ENCODE results near the gene FLYWCH1. TPM values are rescaled to one million over a fixed set of nuclear protein-coding genes. Genes with fewer than 3 reads are reported as not detected.

The FLYWCH1 gene
- total RNA-seq, 1 experiment from 2014 or later = 25.8 TPM

GRCh38 chr16:2982402-2982801, 70.7 kb downstream of the FLYWCH1 start:
- no peak for DNase-seq (ENCODE audit: low spot score)

- DNase-seq (ENCODE audit: low spot score) = peak; percentile 77
Measured at GRCh38 chr16:2983706-2984136, 72.0 kb downstream of the FLYWCH1 start.

- no peak for DNase-seq (ENCODE audit: low spot score)
Measured at GRCh38 chr16:2985462-2985861, 73.7 kb downstream of the FLYWCH1 start.

GRCh38 chr16:2985893-2986355, 74.2 kb downstream of the FLYWCH1 start:
- no peak for DNase-seq (ENCODE audit: low spot score)

GRCh38 chr16:2986623-2987188, 75.0 kb downstream of the FLYWCH1 start:
- no peak for DNase-seq (ENCODE audit: low spot score)

GRCh38 chr16:2987286-2987685, 75.6 kb downstream of the FLYWCH1 start:
- no peak for DNase-seq (ENCODE audit: low spot score)

GRCh38 chr16:2987833-2988232, 76.1 kb downstream of the FLYWCH1 start:
- no peak for DNase-seq (ENCODE audit: low spot score)

- no peak for DNase-seq (ENCODE audit: low spot score)
Measured at GRCh38 chr16:2988590-2989099, 76.9 kb downstream of the FLYWCH1 start.

- DNase-seq (ENCODE audit: low spot score) = peak; percentile 72
Measured at GRCh38 chr16:2990891-2991290, 79.2 kb downstream of the FLYWCH1 start.

GRCh38 chr16:2991566-2992261, 80.0 kb downstream of the FLYWCH1 start:
- peak; percentile 64 for DNase-seq (ENCODE audit: low spot score)

GRCh38 chr16:2992383-2993081, 80.8 kb downstream of the FLYWCH1 start:
- peak; percentile 63 for DNase-seq (ENCODE audit: low spot score)

- DNase-seq (ENCODE audit: low spot score) = no peak
Measured at GRCh38 chr16:2996298-2996697, 84.6 kb downstream of the FLYWCH1 start.

- DNase-seq (ENCODE audit: low spot score) = no peak
Measured at GRCh38 chr16:2999929-3000328, 88.2 kb downstream of the FLYWCH1 start.

GRCh38 chr16:3000540-3000939, 88.8 kb downstream of the FLYWCH1 start:
- no peak for DNase-seq (ENCODE audit: low spot score)

Small RNA genes within 50 kb of the gene (small RNA-seq; reads per million reads assigned to genes)
- not detected for gene LINC00514

Other genes with a start within 250 kb of the FLYWCH1 start
- 73.1 and 104 TPM in 2 replicates for gene KCTD5, start 229.4 kb upstream of the FLYWCH1 start, total RNA-seq (2014; rRNA removed; shearing (Covaris generic))
- gene PRSS27, start 191.7 kb upstream of the FLYWCH1 start, total RNA-seq (2014; rRNA removed; shearing (Covaris generic)) = 0.23 and 2.6 TPM in 2 replicates
- gene SRRM2, start 159.3 kb upstream of the FLYWCH1 start, total RNA-seq (2014; rRNA removed; shearing (Covaris generic)) = 132 and 138 TPM in 2 replicates
- 387 and 398 TPM in 2 replicates for gene ELOB, start 134.7 kb upstream of the FLYWCH1 start, total RNA-seq (2014; rRNA removed; shearing (Covaris generic))
- 0.13 TPM in 1 of 2 replicates, not detected in the other for gene PRSS33, start 124.4 kb upstream of the FLYWCH1 start, total RNA-seq (2014; rRNA removed; shearing (Covaris generic))
- not detected in 2 replicates for gene PRSS41, start 113.5 kb upstream of the FLYWCH1 start, total RNA-seq (2014; rRNA removed; shearing (Covaris generic))
- gene PRSS21, start 94.7 kb upstream of the FLYWCH1 start, total RNA-seq (2014; rRNA removed; shearing (Covaris generic)) = not detected in 2 replicates
- gene ZG16B, start 81.6 kb upstream of the FLYWCH1 start, total RNA-seq (2014; rRNA removed; shearing (Covaris generic)) = 16.1 and 23.3 TPM in 2 replicates
- gene PRSS22, start 53.8 kb upstream of the FLYWCH1 start, total RNA-seq (2014; rRNA removed; shearing (Covaris generic)) = 97.1 and 114 TPM in 2 replicates
- gene FLYWCH2, start 28.7 kb upstream of the FLYWCH1 start, total RNA-seq (2014; rRNA removed; shearing (Covaris generic)) = 47.4 and 52.2 TPM in 2 replicates
- gene KREMEN2, start 52.3 kb downstream of the FLYWCH1 start, total RNA-seq (2014; rRNA removed; shearing (Covaris generic)) = 0.08 and 0.31 TPM in 2 replicates
- gene PAQR4, start 57.4 kb downstream of the FLYWCH1 start, total RNA-seq (2014; rRNA removed; shearing (Covaris generic)) = 97.9 and 106 TPM in 2 replicates
- 86.3 and 92.1 TPM in 2 replicates for gene PKMYT1, start 68.5 kb downstream of the FLYWCH1 start, total RNA-seq (2014; rRNA removed; shearing (Covaris generic))
- gene CLDN9, start 101.0 kb downstream of the FLYWCH1 start, total RNA-seq (2014; rRNA removed; shearing (Covaris generic)) = 2.6 and 4.7 TPM in 2 replicates
- not detected in 2 replicates for gene CLDN6, start 106.3 kb downstream of the FLYWCH1 start, total RNA-seq (2014; rRNA removed; shearing (Covaris generic))
- gene TNFRSF12A, start 108.4 kb downstream of the FLYWCH1 start, total RNA-seq (2014; rRNA removed; shearing (Covaris generic)) = 709 and 783 TPM in 2 replicates
- gene HCFC1R1, start 112.0 kb downstream of the FLYWCH1 start, total RNA-seq (2014; rRNA removed; shearing (Covaris generic)) = 32.0 and 39.4 TPM in 2 replicates
- 54.9 and 58.5 TPM in 2 replicates for gene THOC6, start 112.1 kb downstream of the FLYWCH1 start, total RNA-seq (2014; rRNA removed; shearing (Covaris generic))
- gene BICDL2, start 125.0 kb downstream of the FLYWCH1 start, total RNA-seq (2014; rRNA removed; shearing (Covaris generic)) = 40.5 and 50.1 TPM in 2 replicates
- 0.05 TPM in 1 of 2 replicates, not detected in the other for gene MMP25, start 134.6 kb downstream of the FLYWCH1 start, total RNA-seq (2014; rRNA removed; shearing (Covaris generic))
- gene IL32, start 153.7 kb downstream of the FLYWCH1 start, total RNA-seq (2014; rRNA removed; shearing (Covaris generic)) = 5.0 and 8.5 TPM in 2 replicates
- gene ZSCAN10, start 187.4 kb downstream of the FLYWCH1 start, total RNA-seq (2014; rRNA removed; shearing (Covaris generic)) = not detected in 2 replicates
- gene ZNF205, start 200.7 kb downstream of the FLYWCH1 start, total RNA-seq (2014; rRNA removed; shearing (Covaris generic)) = 26.7 and 33.3 TPM in 2 replicates
- 5.8 and 7.2 TPM in 2 replicates for gene ZNF213, start 223.1 kb downstream of the FLYWCH1 start, total RNA-seq (2014; rRNA removed; shearing (Covaris generic))